SK-MEL-5 (cell line): ENCODE data around the gene ADH7. TPM values are rescaled to one million over a fixed set of nuclear protein-coding genes. Genes with fewer than 3 reads are reported as not detected.

Experiments used
- DNase-seq: peaks from one replicate; pipeline ENCODE4 v3.0.0-alpha.2; 2016; ENCODE audit warnings: low read depth, low spot score
- in situ Hi-C: cut with HindIII; loops from 2 replicates; pipeline ENCODE4 v1.10.0; 2016; ENCODE audit warnings: low sequenced_read_pairs, high pct_unique_total_duplicates, low pct_unique_long_range_greater_than_20kb
- polyA plus RNA-seq, 2 experiments: library from polyadenylated mRNA; depleted of rRNA; stranded (reverse); fragments of >200 nt; gene quantifications; 2 replicates each; pipeline ENCODE4 v1.2.3, GENCODE V29; 2015
- total RNA-seq: library from RNA; depleted of rRNA; stranded (reverse); fragments of >200 nt; shearing (Covaris generic); gene quantifications from 2 replicates; pipeline ENCODE4 v1.2.3, GENCODE V29; 2014; rRNA removed

The ADH7 gene
- not detected in 2 replicates for total RNA-seq
- not detected in 2 replicates for polyA plus RNA-seq (2015; cell fraction: cytosol; rRNA removed)
- polyA plus RNA-seq (2015; cell fraction: nucleus; rRNA removed) = not detected in 2 replicates

DNA sequence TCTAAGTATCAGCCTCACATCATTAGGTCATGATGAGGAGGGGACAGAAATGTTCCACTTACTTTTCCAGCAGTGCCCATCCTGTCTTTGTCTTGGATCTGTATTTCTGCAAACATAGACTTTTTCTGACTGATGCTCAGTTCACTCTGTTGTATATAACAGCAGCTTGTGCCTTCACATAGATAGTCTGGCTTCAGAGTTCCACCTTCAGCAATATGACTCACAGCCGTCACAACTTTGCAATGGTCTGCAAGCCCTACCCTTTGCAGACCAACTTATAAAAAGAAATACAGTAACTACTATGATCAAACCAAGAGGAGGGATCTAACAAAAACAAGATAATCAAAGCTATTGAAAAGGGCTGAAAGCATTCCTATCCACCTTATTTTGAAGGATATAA lies at the start of gene ADH7:
Gene ADH7, minus strand, starts transcription at position 189 of the 400 bp plus-strand sequence. Its CDS starts 109 bp downstream, at position 80.
- in situ Hi-C loops = no loop called here

GRCh38 chr4:99483636-99484035 lies 48.5 kb upstream of the ADH7 start:
- DNase-seq = no peak
- in situ Hi-C loops = no loop called here

More for the DNA sequence above, at the start of gene ADH7:
- DNase-seq = no peak

DNA sequence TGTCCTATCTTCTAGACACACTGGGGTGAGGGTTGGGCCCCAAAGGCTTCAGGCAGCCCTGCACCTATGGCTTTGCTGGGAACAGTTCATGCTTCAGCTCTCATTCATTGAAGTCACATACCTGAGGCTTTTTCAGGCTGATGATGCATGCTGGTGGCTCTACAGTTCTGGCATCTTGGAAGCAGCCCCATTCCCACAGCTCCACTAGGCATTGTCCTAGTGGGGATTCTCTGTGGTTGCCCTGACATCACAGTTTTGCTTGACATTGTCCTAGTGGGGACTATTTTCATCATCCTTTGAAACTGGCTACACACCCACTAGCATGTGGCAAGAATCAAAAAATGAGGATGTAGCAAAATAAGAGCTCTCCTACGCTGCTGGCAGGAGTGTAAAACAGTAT lies 38.0 kb upstream of the ADH7 start:
- no peak for DNase-seq
- in situ Hi-C loops = no loop called here

DNA sequence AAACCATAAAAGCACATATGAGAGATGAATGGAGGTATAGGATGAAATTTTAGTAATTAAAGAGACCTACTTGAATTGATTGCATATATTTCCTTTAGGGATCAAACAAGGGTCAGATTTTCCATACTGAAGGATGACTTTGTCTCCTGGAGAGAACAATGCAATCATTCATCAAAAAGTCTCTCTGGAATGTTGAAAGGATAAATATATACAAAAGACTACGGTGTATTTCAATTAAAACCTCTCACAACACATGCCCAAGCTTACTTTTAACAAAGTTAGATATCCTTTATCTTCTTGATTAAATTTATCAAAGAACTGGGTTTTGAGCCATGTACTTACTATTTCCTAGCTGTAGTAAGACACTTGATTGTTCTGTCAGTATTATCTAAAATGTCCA lies 36.8 kb upstream of the ADH7 start:
- in situ Hi-C loops = no loop called here
- peak; percentile 32 for DNase-seq

DNA sequence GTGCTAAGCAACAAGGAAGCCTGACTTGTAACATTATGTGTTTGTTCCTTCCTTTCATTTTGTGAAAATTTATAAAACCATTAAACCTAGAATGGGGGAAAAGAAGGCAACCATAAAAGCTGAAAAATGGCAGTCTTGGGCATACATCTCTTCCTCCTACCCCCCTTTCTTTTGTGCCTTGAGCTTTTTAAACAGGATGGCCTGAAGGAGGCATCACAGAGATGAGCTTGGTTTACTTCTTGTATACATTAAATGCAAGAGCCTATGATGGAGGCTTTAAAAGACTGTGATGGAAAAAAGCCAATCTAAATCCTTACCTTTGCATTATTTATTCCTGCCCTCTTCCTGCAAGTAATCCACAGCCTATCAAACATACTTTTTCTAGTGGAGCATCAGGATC lies 36.2 kb upstream of the ADH7 start:
- in situ Hi-C loops = no loop called here
- DNase-seq = peak; percentile 32

DNA sequence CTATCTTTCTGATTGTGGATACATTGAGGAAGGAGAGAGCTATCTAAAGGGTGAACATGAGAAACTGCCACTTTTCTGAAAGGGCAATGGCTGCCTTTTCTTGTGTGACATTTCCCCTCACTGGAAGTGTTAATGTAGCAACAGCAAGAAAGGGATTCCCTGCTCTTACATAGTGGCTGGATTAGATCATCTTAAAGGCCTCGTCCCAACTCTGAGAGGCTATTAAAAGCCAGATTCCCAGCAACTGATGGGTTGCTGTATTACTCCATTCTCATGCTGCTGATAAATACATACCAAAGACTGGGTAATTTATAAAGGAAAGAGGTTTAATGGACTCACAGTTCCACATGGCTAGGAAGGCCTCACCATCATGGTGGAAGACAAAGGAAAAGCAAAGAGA lies 33.7 kb upstream of the ADH7 start:
- no peak for DNase-seq
- in situ Hi-C loops = no loop called here

GRCh38 chr4:99467887-99468286 lies 32.7 kb upstream of the ADH7 start:
- in situ Hi-C loops = no loop called here
- no peak for DNase-seq

DNA sequence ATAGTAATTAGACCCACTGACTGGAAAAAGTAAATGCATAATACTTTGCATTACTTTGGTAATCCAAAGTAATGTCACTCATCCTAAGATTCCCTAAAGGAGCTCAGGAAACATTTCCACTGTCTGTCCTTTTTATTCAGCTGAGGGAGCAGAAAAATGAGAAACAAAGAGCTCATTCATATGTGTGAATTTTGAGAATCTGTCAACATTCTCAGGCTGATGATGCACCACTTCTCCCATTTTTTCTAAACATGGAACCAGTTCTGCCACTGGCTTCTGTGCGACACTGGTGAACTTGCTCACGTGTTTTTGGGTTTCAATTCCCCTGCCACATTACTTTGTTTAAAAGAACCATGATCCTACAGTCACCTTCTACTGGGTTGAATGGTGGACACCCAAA lies 28.4 kb upstream of the ADH7 start:
- in situ Hi-C loops = no loop called here
- peak; percentile 48 for DNase-seq

GRCh38 chr4:99462875-99463464 lies 27.8 kb upstream of the ADH7 start:
- in situ Hi-C loops = no loop called here

DNA sequence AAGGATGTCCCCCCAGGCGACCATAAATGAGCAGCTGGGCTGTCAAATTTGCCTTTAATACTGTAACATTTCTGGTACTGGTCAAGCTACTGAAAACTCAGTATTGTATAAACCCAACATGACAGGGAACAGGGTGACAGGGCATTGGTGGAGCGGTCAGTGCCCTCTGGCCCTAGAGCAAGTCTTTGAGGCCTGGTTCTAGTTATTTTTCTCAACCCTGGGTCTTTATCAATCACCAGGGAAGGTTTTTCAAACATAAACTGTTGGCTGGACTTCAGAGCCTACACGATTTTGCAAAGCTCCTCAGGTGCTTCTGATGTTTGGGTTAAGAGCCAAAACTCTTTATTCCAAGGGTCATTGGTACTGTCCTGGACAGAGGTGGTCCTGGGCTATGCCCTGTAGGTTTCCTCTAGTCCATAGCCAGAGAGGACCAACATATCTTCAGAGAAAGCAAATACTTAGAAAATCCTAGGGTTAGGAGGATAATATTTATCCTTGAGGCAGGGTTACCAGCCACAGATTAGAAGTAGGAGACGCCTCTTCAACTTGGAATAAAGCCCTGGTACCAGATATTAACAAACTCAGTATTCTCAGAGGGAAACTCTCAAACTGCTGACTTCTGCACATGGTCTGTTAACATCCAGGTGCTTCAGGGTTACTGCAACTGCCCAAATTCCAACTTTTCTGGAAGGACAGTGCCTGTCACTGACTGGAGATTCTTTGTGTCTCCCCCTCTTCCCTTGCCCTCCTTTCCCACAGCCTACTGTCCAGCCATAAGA lies 26.7 kb upstream of the ADH7 start:
- DNase-seq = no peak
- in situ Hi-C loops = no loop called here

More at GRCh38 chr4:99462875-99463464, 27.8 kb upstream of the ADH7 start:
- DNase-seq = peak; percentile 73

DNA sequence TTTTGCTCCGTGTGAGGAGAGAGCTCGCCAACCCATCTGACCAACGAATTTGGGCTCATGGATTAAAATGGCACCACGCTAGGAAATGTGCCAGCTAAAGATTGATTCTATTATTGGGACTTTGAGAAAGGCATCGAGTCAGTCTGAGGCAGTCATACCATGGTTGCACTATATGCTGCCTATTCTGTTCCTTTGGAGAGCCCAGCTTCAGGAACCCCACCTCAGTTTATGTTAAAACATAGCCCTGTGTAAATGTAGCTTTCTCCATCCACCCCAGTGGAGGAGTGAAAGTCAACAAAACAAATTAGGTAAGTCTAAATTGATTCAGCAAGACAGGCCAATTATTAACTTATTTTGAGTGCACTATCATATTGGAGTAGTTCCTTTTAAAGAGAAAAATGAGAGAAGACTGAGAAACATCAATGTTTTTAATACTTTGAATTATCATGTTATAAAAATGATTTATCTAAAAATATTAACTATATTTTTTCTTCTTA lies 24.5 kb upstream of the ADH7 start:
- in situ Hi-C loops = no loop called here
- no peak for DNase-seq

GRCh38 chr4:99458911-99459447 lies 23.8 kb upstream of the ADH7 start:
- DNase-seq = no peak
- in situ Hi-C loops = no loop called here

DNA sequence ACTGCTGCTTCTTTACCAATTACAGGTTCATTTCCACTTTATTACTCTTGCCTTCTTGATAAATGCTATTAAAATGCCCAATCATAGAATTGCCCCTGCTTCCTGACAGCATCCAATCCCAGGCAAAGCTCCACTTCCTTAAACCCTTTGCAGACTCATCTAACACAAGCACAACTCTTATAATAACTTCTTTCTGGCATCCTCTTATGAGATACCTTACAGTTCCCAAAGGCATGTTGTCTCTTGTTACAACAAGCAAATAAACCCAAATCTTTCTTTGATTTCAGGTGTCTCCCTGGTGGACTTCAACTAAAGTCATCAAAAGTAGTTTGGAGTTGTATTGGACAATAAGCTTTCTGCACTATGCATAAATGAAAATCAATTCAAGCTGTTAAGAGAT lies 22.5 kb upstream of the ADH7 start:
- in situ Hi-C loops = no loop called here
- no peak for DNase-seq

GRCh38 chr4:99457270-99457669 lies 22.1 kb upstream of the ADH7 start:
- peak; percentile 47 for DNase-seq
- in situ Hi-C loops = no loop called here

DNA sequence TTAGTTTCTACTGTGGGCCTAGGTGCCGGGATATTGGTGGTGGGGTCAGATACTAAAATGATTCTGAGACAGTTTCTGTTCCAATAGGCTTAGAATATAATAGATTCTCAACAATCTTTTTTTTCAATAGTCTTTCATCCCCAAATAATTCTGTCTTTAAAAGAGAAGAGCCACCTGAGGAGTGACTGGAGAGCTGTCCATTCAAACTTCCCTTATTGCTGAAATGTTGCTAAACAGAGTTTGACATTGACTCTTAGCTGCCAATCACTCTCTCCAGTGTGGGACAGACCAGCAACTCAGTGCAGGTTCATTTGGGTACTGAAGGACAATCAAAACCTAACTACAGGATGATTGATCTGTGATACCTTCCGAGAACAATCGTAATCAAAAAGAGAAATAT lies 12.4 kb upstream of the ADH7 start:
- in situ Hi-C loops = no loop called here
- no peak for DNase-seq

- peak; percentile 12 for DNase-seq
These were observed 11.9 kb upstream of the ADH7 start for GRCh38 chr4:99447079-99447478.

DNA sequence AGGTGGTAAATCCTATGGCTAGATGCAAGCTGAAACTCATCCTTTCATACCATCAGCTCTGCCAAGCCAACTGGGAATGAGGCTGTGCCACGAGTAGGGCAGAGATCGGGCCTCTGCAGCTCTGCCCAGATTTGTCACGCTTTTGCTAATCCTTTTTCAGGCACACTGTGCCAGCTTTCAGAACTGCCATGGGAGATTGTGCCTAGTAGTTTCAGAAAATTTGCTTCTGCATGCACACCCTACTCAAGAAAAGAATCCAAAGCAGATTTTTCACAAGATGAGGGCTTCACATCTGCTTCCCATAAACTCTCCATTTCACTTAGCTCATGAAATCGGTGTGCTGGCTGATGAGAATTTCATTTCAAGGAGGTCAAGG lies 3.3 kb upstream of the ADH7 start:
- in situ Hi-C loops = no loop called here
- no peak for DNase-seq

More at GRCh38 chr4:99447079-99447478, 11.9 kb upstream of the ADH7 start:
- in situ Hi-C loops = no loop called here

- no peak for DNase-seq
- in situ Hi-C loops = no loop called here
These were observed 2.7 kb upstream of the ADH7 start for GRCh38 chr4:99437723-99438404.
